Measurements from ENCODE around the gene MVB12B.

GRCh38 chr9:126331964-126332748 is 5.5 kb downstream of the MVB12B start:
- no peak for TF ChIP-seq POLR2A (IDR thresholded peaks at IDR 0.05; ENCODE audit: extremely low read depth, insufficient read length)
- TF ChIP-seq CTCF (IDR thresholded peaks at IDR 0.05; ENCODE audit: low read depth, low read length) = no peak
- no peak for TF ChIP-seq MAX (IDR thresholded peaks at IDR 0.05; ENCODE audit: low read depth, low read length)
- TF ChIP-seq MYC (IDR thresholded peaks at IDR 0.05; ENCODE audit: low read depth, low read length) = no peak
